PC-9 (cell line): ENCODE results near the gene CALCB. TPM values are rescaled to one million over a fixed set of nuclear protein-coding genes. Genes with fewer than 3 reads are reported as not detected.
"Not testable (repeated sequence)": the region's sequence is repeated elsewhere in the genome, so short reads cannot be mapped to it uniquely, and the experiment has no call there.

Source experiments
- BruUV-seq: library from RNA; stranded (reverse); fragments of 400-500 nt; replicated peaks from 2 replicates; lab custom pipeline; 2021; lab: Mats Ljungman, UMichigan
- CTCF ChIA-PET: fragments of 300-600 bp; sonication (Branson Sonifier 250); formaldehyde crosslinking; loops from one replicate; lab custom pipeline; 2022; ENCODE audit warnings: antibody characterized with exemption; lab: Charles Lee
- POLR2A ChIA-PET: fragments of 300-600 bp; sonication (Branson Sonifier 250); formaldehyde crosslinking; loops from one replicate; lab custom pipeline; 2022; ENCODE audit warnings: antibody characterized with exemption; ENCODE audit not compliant: unreplicated experiment; lab: Charles Lee
- DNase-seq, 2 experiments: peaks; one replicate each; pipeline versions ENCODE4 v3.0.0 to v3.0.0-alpha.2; 2015 to 2022; ENCODE audit warnings: mixed read lengths in 1 of 2
- H2AFZ ChIP-seq: fragments of 200-600 bp; sonication (generic); 2 replicates; pipeline ENCODE4 v1.8.1; 2017; ENCODE audit warnings: antibody characterized with exemption
- H3F3A ChIP-seq: fragments of 200-600 bp; sonication (generic); 2 replicates; pipeline ENCODE4 v1.8.1; 2017; ENCODE audit warnings: antibody characterized with exemption, mild to moderate bottlenecking, low read depth; ENCODE audit not compliant: insufficient read depth
- H3K27ac ChIP-seq: fragments of 200-600 bp; sonication (generic); 2 replicates; pipeline ENCODE4 v1.6.1; 2016; ENCODE audit warnings: mixed run types
- H3K27me3 ChIP-seq: fragments of 200-600 bp; sonication (generic); 2 replicates; pipeline ENCODE4 v1.6.1; 2016; ENCODE audit warnings: low read depth, mixed run types; ENCODE audit not compliant: insufficient read depth
- H3K36me3 ChIP-seq: fragments of 200-600 bp; sonication (generic); 2 replicates; pipeline ENCODE4 v1.6.1; 2016; ENCODE audit warnings: low read depth, mixed run types
- H3K4me1 ChIP-seq: fragments of 200-600 bp; sonication (generic); replicated peaks from 2 replicates; pipeline ENCODE4 v1.6.1; 2016; ENCODE audit warnings: mixed run types; ENCODE audit not compliant: insufficient read depth
- H3K4me2 ChIP-seq: fragments of 200-600 bp; sonication (generic); 2 replicates; pipeline ENCODE4 v1.6.1; 2017; ENCODE audit warnings: mixed run types
- H3K4me3 ChIP-seq: fragments of 200-600 bp; sonication (generic); 2 replicates; pipeline ENCODE4 v1.6.1; 2016; ENCODE audit warnings: mixed run types
- H3K79me2 ChIP-seq: fragments of 200-600 bp; sonication (generic); 2 replicates; pipeline ENCODE4 v1.6.1; 2017; ENCODE audit warnings: low read depth, mixed run types
- H3K9me2 ChIP-seq: fragments of 200-600 bp; sonication (generic); 2 replicates; pipeline ENCODE4 v1.8.1; 2017; ENCODE audit warnings: mild to moderate bottlenecking; ENCODE audit not compliant: insufficient read depth
- H3K9me3 ChIP-seq: fragments of 200-600 bp; sonication (generic); 2 replicates; pipeline ENCODE4 v1.8.1; 2016; ENCODE audit warnings: low read depth; ENCODE audit not compliant: insufficient read depth
- H4K20me1 ChIP-seq: fragments of 200-600 bp; sonication (generic); 2 replicates; pipeline ENCODE4 v1.8.1; 2017; ENCODE audit not compliant: insufficient read depth
- CTCF ChIP-seq: fragments of 200-600 bp; sonication (generic); conservative IDR thresholded peaks from 2 replicates; pipeline ENCODE4 v1.6.1; 2017; ENCODE audit warnings: mixed run types, antibody characterized with exemption, mild to moderate bottlenecking, moderate library complexity
- EZH2 ChIP-seq: fragments of 200-600 bp; sonication (generic); IDR thresholded peaks from 2 replicates; pipeline ENCODE4 v1.8.0; 2017; ENCODE audit warnings: antibody characterized with exemption, low read depth
- intact Hi-C: fragments of 100-400 bp; cut with micrococcal nuclease; formaldehyde crosslinking; loops from one replicate; pipeline ENCODE4 v1.10.0; 2022; ENCODE audit not compliant: unreplicated experiment
- total RNA-seq: library from RNA; stranded (reverse); gene quantifications from 2 replicates; pipeline ENCODE4 v1.2.3, GENCODE V29; 2021

CALCB gene
- total RNA-seq, 1 experiment from 2014 or later = not detected

GRCh38 chr11:15057329-15057728 lies 16.1 kb upstream of the CALCB start:
- ChIA-PET CTCF (no interaction called here), POLR2A (no interaction called here)
- Histone ChIP-seq H3K4me1 (peaks cover 14% of the 10 kb centered on the region), H3K9me3 (no peaks in the 10 kb centered on the region), H3K4me2 (no peak overlapping the region), H3K9me2 (no peaks in the 10 kb centered on the region), H3K27ac (no peak overlapping the region), H3K36me3 (no peaks in the 10 kb centered on the region), H3K27me3 (no peaks in the 10 kb centered on the region), H2AFZ (no peak overlapping the region), H3K4me3 (no peak overlapping the region), H4K20me1 (no peaks in the 10 kb centered on the region), H3K79me2 (no peaks in the 10 kb centered on the region), H3F3A (no peaks in the 10 kb centered on the region)
- no TSS peak for BruUV-seq
- DNase-seq = no peak
- intact Hi-C loops = no loop called here
- no peak for TF ChIP-seq CTCF
- no peak for TF ChIP-seq EZH2

- H3K4me2 ChIP-seq = no peak overlapping the region
- H3K9me3 ChIP-seq = no peaks in the 10 kb centered on the region
- no TSS peak for BruUV-seq
- no peak for DNase-seq
- intact Hi-C loops = no loop called here
- H2AFZ ChIP-seq = no peak overlapping the region
- no peaks in the 10 kb centered on the region for H3K79me2 ChIP-seq
- H4K20me1 ChIP-seq = no peaks in the 10 kb centered on the region
- H3K27me3 ChIP-seq = no peaks in the 10 kb centered on the region
- no peaks in the 10 kb centered on the region for H3F3A ChIP-seq
- H3K4me3 ChIP-seq = no peak overlapping the region
- no peak overlapping the region for H3K27ac ChIP-seq
- ChIA-PET CTCF (no interaction called here), POLR2A (no interaction called here)
- TF ChIP-seq CTCF (no peak), EZH2 (no peak)
- no peaks in the 10 kb centered on the region for H3K36me3 ChIP-seq
- H3K4me1 ChIP-seq = no peaks in the 10 kb centered on the region
- no peaks in the 10 kb centered on the region for H3K9me2 ChIP-seq
Observed at GRCh38 chr11:15059132-15059915, 14.1 kb upstream of the CALCB start.

- Histone ChIP-seq H3K4me3 (no peak overlapping the region), H2AFZ (no peak overlapping the region), H3K36me3 (no peaks in the 10 kb centered on the region), H3K27ac (no peak overlapping the region), H3K9me3 (no peaks in the 10 kb centered on the region), H3K79me2 (no peaks in the 10 kb centered on the region), H3K4me2 (no peak overlapping the region), H4K20me1 (no peaks in the 10 kb centered on the region), H3K4me1 (no peaks in the 10 kb centered on the region), H3K27me3 (no peaks in the 10 kb centered on the region), H3F3A (no peaks in the 10 kb centered on the region), H3K9me2 (no peaks in the 10 kb centered on the region)
- POLR2A ChIA-PET = no interaction called here
- CTCF ChIA-PET = no interaction called here
- intact Hi-C loops = no loop called here
- TF ChIP-seq EZH2 = no peak
- TF ChIP-seq CTCF = no peak
- DNase-seq = no peak
- no TSS peak for BruUV-seq
Observed at GRCh38 chr11:15062599-15062998, 10.8 kb upstream of the CALCB start.

- H3K4me1 ChIP-seq, DNase-seq, H3K27ac ChIP-seq, H3K79me2 ChIP-seq, POLR2A ChIA-PET, BruUV-seq, H3K9me3 ChIP-seq, H3K36me3 ChIP-seq, H2AFZ ChIP-seq, H3F3A ChIP-seq, H3K4me3 ChIP-seq, H3K4me2 ChIP-seq, CTCF ChIA-PET, H3K27me3 ChIP-seq, H3K9me2 ChIP-seq, H4K20me1 ChIP-seq: not testable (repeated sequence)
- intact Hi-C loops = loop anchor here (10.0 kb wide), 1 partner anchor 165 kb away; no protein-coding TSS in a partner anchor
Observed at GRCh38 chr11:15069751-15070150, 3.6 kb upstream of the CALCB start.
